ENCODE data around the gene EPB41L2. TPM values are rescaled to one million over a fixed set of nuclear protein-coding genes. Genes with fewer than 3 reads are reported as not detected.

Gene EPB41L2
- total RNA-seq, 1 experiment from 2014 or later, result 199 TPM

- no peaks in the 10 kb centered on the region for H3K27me3 ChIP-seq (ENCODE audit: control insufficient read depth, insufficient read depth, low read length)
- POLR2A ChIA-PET, result no interaction called here
- DNase-seq (ENCODE audit: low read depth, low spot score) (no peak), ATAC-seq (no peak)
- intact Hi-C loops (cut with micrococcal nuclease; ENCODE audit: unreplicated experiment), result no loop called here
- H3K36me3 ChIP-seq (ENCODE audit: control insufficient read depth, insufficient read depth, low read length), result no peaks in the 10 kb centered on the region
- no peak overlapping the region for H3K27ac ChIP-seq (ENCODE audit: low read length)
- no peak overlapping the region for H3K4me3 ChIP-seq (ENCODE audit: low read depth in 2 of 2, low read length in 2 of 2)
- H3K9me3 ChIP-seq (ENCODE audit: control insufficient read depth, insufficient read depth, low read depth, low read length), result no peaks in the 10 kb centered on the region
- no TSS peak for BruUV-seq (replicated peaks)
- TF ChIP-seq CTCF (IDR thresholded peaks at IDR 0.05) (no peak), TCF7L2 (IDR thresholded peaks at IDR 0.05; ENCODE audit: low read depth, low read length) (no peak)
- H3K4me1 ChIP-seq (ENCODE audit: control insufficient read depth, insufficient read depth, low read length), result no peaks in the 10 kb centered on the region
- CTCF ChIA-PET, result no interaction called here
- in situ Hi-C loops (cut with HindIII; ENCODE audit: low pct_unique_long_range_greater_than_20kb, low sequenced_read_pairs), result no loop called here
Observed at GRCh38 chr6:131080084-131080483, 17.0 kb upstream of the EPB41L2 start.

DNA sequence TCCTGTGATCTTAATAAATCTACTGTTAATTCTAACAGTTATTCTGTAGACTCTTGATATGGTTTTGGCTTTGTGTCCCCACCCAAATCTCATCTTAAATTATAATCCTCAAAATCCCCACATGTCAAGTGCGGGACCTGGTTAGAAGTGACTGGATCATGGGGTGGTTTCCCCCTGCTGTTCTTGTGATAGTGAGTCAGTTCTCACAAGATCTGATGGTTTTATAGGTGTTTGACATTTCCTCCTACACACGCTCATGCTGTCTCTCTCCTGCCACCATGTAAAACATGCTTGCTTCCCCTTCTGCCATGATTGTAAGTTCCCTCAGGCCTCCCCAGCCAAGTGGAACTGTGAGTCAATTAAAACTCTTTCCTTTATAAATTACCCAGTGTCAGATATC lies 10.5 kb upstream of the EPB41L2 start:
- no peak overlapping the region for H3K27ac ChIP-seq (ENCODE audit: low read length)
- ChIA-PET POLR2A (no interaction called here), CTCF (no interaction called here)
- no peak overlapping the region for H3K4me3 ChIP-seq (ENCODE audit: low read depth in 2 of 2, low read length in 2 of 2)
- no peaks in the 10 kb centered on the region for H3K4me1 ChIP-seq (ENCODE audit: control insufficient read depth, insufficient read depth, low read length)
- ATAC-seq, result no peak
- H3K9me3 ChIP-seq (ENCODE audit: control insufficient read depth, insufficient read depth, low read depth, low read length), result no peaks in the 10 kb centered on the region
- DNase-seq (ENCODE audit: low read depth, low spot score), result no peak
- H3K27me3 ChIP-seq (ENCODE audit: control insufficient read depth, insufficient read depth, low read length), result no peaks in the 10 kb centered on the region
- intact Hi-C loops (cut with micrococcal nuclease; ENCODE audit: unreplicated experiment) (no loop called here), in situ Hi-C loops (cut with HindIII; ENCODE audit: low pct_unique_long_range_greater_than_20kb, low sequenced_read_pairs) (no loop called here)
- no peak for TF ChIP-seq SIN3A (IDR thresholded peaks at IDR 0.05; ENCODE audit: borderline replicate concordance, insufficient read depth, low read depth, low read length)
- TF ChIP-seq, protein P1, sequence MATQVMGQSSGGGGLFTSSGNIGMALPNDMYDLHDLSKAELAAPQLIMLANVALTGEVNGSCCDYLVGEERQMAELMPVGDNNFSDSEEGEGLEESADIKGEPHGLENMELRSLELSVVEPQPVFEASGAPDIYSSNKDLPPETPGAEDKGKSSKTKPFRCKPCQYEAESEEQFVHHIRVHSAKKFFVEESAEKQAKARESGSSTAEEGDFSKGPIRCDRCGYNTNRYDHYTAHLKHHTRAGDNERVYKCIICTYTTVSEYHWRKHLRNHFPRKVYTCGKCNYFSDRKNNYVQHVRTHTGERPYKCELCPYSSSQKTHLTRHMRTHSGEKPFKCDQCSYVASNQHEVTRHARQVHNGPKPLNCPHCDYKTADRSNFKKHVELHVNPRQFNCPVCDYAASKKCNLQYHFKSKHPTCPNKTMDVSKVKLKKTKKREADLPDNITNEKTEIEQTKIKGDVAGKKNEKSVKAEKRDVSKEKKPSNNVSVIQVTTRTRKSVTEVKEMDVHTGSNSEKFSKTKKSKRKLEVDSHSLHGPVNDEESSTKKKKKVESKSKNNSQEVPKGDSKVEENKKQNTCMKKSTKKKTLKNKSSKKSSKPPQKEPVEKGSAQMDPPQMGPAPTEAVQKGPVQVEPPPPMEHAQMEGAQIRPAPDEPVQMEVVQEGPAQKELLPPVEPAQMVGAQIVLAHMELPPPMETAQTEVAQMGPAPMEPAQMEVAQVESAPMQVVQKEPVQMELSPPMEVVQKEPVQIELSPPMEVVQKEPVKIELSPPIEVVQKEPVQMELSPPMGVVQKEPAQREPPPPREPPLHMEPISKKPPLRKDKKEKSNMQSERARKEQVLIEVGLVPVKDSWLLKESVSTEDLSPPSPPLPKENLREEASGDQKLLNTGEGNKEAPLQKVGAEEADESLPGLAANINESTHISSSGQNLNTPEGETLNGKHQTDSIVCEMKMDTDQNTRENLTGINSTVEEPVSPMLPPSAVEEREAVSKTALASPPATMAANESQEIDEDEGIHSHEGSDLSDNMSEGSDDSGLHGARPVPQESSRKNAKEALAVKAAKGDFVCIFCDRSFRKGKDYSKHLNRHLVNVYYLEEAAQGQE (IDR thresholded peaks at IDR 0.05; ENCODE audit: insufficient read depth in 1 of 2, low read depth in 2 of 2, low read length in 1 of 2), result no peak
- no peak for TF ChIP-seq CTCF (IDR thresholded peaks at IDR 0.05)
- no peak for TF ChIP-seq POLR2AphosphoS5 (IDR thresholded peaks at IDR 0.05; ENCODE audit: low read depth, low read length)
- TF ChIP-seq TCF7L2 (IDR thresholded peaks at IDR 0.05; ENCODE audit: low read depth, low read length), result no peak
- no peaks in the 10 kb centered on the region for H3K36me3 ChIP-seq (ENCODE audit: control insufficient read depth, insufficient read depth, low read length)
- no TSS peak for BruUV-seq (replicated peaks)

- no peaks in the 10 kb centered on the region for H3K9me3 ChIP-seq (ENCODE audit: control insufficient read depth, insufficient read depth, low read depth, low read length)
- H3K27me3 ChIP-seq (ENCODE audit: control insufficient read depth, insufficient read depth, low read length), result no peaks in the 10 kb centered on the region
- no peak overlapping the region for H3K4me3 ChIP-seq (ENCODE audit: low read depth in 2 of 2, low read length in 2 of 2)
- TF ChIP-seq CTCF (IDR thresholded peaks at IDR 0.05) (no peak), SIN3A (IDR thresholded peaks at IDR 0.05; ENCODE audit: borderline replicate concordance, insufficient read depth, low read depth, low read length) (no peak), POLR2AphosphoS5 (IDR thresholded peaks at IDR 0.05; ENCODE audit: low read depth, low read length) (no peak), TCF7L2 (IDR thresholded peaks at IDR 0.05; ENCODE audit: low read depth, low read length) (no peak)
- TF ChIP-seq, protein P1 (IDR thresholded peaks at IDR 0.05; ENCODE audit: insufficient read depth in 1 of 2, low read depth in 2 of 2, low read length in 1 of 2), result no peak
- CTCF ChIA-PET, result no interaction called here
- ATAC-seq, result no peak
- POLR2A ChIA-PET, result no interaction called here
- BruUV-seq (replicated peaks), result no TSS peak
- no peak for DNase-seq (ENCODE audit: low read depth, low spot score)
- H3K36me3 ChIP-seq (ENCODE audit: control insufficient read depth, insufficient read depth, low read length), result no peaks in the 10 kb centered on the region
- H3K27ac ChIP-seq (ENCODE audit: low read length), result no peak overlapping the region
- intact Hi-C loops (cut with micrococcal nuclease; ENCODE audit: unreplicated experiment), result no loop called here
- in situ Hi-C loops (cut with HindIII; ENCODE audit: low pct_unique_long_range_greater_than_20kb, low sequenced_read_pairs), result no loop called here
- H3K4me1 ChIP-seq (ENCODE audit: control insufficient read depth, insufficient read depth, low read length), result 0 out of 2 replicates have a peak, but pooled peaks cover 1% of the 10 kb centered on the region
Observed at GRCh38 chr6:131070061-131070460, 7.0 kb upstream of the EPB41L2 start.
